Mucosa of rectum (tissue), 2 donors: ENCODE results near the gene POP4.
"Not testable (repeated sequence)": the region's sequence is repeated elsewhere in the genome, so short reads cannot be mapped to it uniquely, and the experiment has no call there.

ENCODE experiments used
- H3K27ac ChIP-seq, 2 donors: one replicate each; pipeline ENCODE4 v1.7.0; 2013; ENCODE audit warnings: inconsistent platforms in 2 of 2, low read depth in 2 of 2, low read length in 2 of 2
- H3K27me3 ChIP-seq, 2 donors: one replicate each; pipeline ENCODE4 v1.7.0; 2013; ENCODE audit warnings: low read length in 2 of 2; ENCODE audit not compliant: control insufficient read depth in 2 of 2, insufficient read depth in 2 of 2
- H3K36me3 ChIP-seq, 2 donors: one replicate each; pipeline ENCODE4 v1.7.0; 2013; ENCODE audit warnings: low read length in 2 of 2; ENCODE audit not compliant: control insufficient read depth in 2 of 2, insufficient read depth in 2 of 2
- H3K4me1 ChIP-seq, 2 donors: one replicate each; pipeline ENCODE4 v1.7.0; 2013; ENCODE audit warnings: low read length in 2 of 2, mild to moderate bottlenecking in 1 of 2; ENCODE audit not compliant: control insufficient read depth in 2 of 2, insufficient read depth in 2 of 2
- H3K4me3 ChIP-seq, 2 donors: one replicate each; pipeline ENCODE4 v1.7.0; 2013; ENCODE audit warnings: low read length in 2 of 2
- H3K9ac ChIP-seq, 2 donors: one replicate each; pipeline ENCODE4 v1.7.0; 2013; ENCODE audit warnings: low read length in 2 of 2, low read depth in 1 of 2, mild to moderate bottlenecking in 1 of 2
- H3K9me3 ChIP-seq, 2 donors: one replicate each; pipeline ENCODE4 v1.7.0; 2013; ENCODE audit warnings: low read length in 2 of 2; ENCODE audit not compliant: control insufficient read depth in 2 of 2
- donor health status: healthy.
- donor health status: Normal muscosa, but diverticular disease.

Gene POP4

DNA sequence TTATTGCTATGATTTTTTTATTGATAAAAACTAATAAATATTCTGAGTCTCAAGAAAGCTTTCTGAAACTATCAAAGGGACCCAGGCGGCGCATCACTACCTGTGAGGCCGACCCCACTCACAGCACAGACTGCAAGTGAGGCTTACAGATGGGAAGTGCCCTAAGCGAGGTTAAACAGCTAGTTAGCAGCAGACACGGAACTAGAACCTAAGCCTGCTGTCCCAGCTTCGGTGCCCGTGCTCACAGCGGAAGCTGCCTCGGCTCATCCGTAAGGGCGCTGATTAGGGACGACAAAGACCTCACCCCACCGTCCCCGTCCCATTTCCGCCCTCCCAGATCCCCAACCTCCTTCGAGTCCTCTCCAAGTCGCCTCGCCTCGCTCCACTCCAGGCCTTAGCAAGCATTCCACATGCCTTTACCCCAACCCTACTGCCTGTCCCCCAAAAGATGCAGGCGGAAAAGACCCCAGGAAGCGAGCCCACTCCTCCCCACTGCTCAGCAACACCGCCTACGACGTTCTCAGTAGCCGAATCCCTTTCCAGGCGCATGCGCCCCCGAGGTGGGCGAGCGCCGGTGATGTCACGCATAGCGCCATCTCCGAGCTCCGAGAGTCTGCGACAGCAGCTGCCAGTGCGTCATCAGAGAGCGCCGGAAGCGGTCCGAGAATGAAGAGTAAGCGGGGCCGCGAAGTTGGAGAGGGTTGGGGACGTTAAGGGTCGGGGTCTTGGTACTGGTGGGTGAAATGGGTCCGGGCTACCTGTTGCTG, at the start of gene POP4:
Gene POP4, plus strand, starts transcription at position 631 of the 767 bp plus-strand sequence. Its CDS starts 36 bp downstream, at position 667.
- Histone ChIP-seq H3K27me3 (no peaks in the 10 kb centered on the region), H3K9me3 (no peaks in the 10 kb centered on the region), H3K36me3 (peaks cover 9 to 13% of the 10 kb centered on the region in 2 donors), H3K27ac (peak within 1 kb of the TSS; percentile 93 to 98), H3K9ac (peak within 1 kb of the TSS; percentile 98 to 100), H3K4me3 (peak within 1 kb of the TSS; percentile 97 to 100), H3K4me1 (peaks cover 6 to 10% of the 10 kb centered on the region in 2 donors)

GRCh38 chr19:29559110-29559509, 47.0 kb upstream of the POP4 start:
- H3K4me3 ChIP-seq, H3K9me3 ChIP-seq, H3K27me3 ChIP-seq, H3K27ac ChIP-seq, H3K36me3 ChIP-seq, H3K9ac ChIP-seq, H3K4me1 ChIP-seq: not testable (repeated sequence)

GRCh38 chr19:29559743-29560142, 46.3 kb upstream of the POP4 start:
- H3K27ac ChIP-seq = no peak overlapping the region
- H3K4me1 ChIP-seq = no peaks in the 10 kb centered on the region
- H3K9me3 ChIP-seq = no peaks in the 10 kb centered on the region
- H3K4me3 ChIP-seq = no peak overlapping the region
- H3K9ac ChIP-seq = no peak overlapping the region
- no peaks in the 10 kb centered on the region for H3K36me3 ChIP-seq
- no peaks in the 10 kb centered on the region for H3K27me3 ChIP-seq

DNA sequence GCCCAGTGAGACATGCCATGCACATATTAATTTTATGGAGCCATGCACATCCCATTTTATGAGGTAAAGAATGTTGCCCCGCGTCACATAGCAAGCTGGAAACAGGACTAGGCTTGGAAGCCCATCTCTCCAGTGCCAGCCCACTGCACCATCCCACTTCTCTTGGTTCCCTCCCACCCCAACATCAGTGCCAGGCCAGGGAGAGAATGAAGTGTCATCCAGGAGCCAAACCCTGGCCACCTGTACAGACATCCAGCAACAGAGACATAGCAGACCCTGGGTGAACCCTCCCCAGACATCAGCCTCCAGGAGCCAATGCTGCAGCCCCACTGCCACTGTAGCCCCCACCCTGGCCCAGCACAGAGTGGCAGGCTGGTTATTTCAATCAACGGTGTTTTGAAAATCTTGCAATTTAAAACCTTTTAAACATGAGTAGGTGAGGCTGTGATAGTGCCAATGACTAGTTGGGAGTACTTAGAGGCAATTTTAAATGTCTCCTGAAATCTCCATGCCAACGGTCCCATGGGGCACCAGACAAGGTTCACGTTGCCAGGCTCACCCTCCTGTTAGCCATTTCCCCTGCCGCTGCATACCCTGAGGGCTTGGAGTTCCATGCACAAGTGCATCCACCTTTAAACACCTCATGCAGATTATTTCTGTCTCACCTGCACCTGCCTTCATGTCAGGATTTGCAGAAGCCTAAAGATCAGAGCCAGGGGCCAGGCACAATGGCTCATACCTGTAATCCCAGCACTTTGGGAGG, 45.6 kb upstream of the POP4 start:
- Histone ChIP-seq H3K4me3 (no peak overlapping the region), H3K27ac (no peak overlapping the region), H3K36me3 (no peaks in the 10 kb centered on the region), H3K9ac (no peak overlapping the region), H3K9me3 (no peaks in the 10 kb centered on the region), H3K27me3 (no peaks in the 10 kb centered on the region), H3K4me1 (no peaks in the 10 kb centered on the region)

DNA sequence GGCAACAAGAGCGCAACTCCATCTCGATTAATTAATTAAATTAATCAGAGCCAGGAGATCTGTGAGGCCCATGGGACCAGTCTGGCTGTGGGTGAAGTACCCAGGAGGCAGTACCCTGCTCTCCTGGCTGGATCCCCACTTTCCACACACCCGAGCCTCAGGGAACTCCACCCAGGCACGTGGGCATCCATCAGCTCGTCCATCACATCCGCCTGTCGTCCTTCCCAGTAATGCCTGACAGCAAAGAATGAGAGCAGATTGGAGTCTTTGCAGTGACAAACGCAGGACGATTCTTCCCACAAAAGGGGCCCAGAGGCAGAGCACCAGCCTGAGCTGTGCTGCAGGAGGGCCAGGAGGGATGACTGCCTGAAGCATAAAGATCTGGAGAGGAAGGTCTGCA, 44.5 kb upstream of the POP4 start:
- no peak overlapping the region for H3K27ac ChIP-seq
- H3K36me3 ChIP-seq = no peaks in the 10 kb centered on the region
- H3K4me3 ChIP-seq = no peak overlapping the region
- no peaks in the 10 kb centered on the region for H3K4me1 ChIP-seq
- no peaks in the 10 kb centered on the region for H3K9me3 ChIP-seq
- no peaks in the 10 kb centered on the region for H3K27me3 ChIP-seq
- no peak overlapping the region for H3K9ac ChIP-seq

GRCh38 chr19:29562299-29563297, 43.5 kb upstream of the POP4 start:
- no peaks in the 10 kb centered on the region for H3K9me3 ChIP-seq
- no peak overlapping the region for H3K9ac ChIP-seq
- H3K27me3 ChIP-seq = no peaks in the 10 kb centered on the region
- H3K4me1 ChIP-seq = no peaks in the 10 kb centered on the region
- no peaks in the 10 kb centered on the region for H3K36me3 ChIP-seq
- H3K4me3 ChIP-seq = no peak overlapping the region
- no peak overlapping the region for H3K27ac ChIP-seq

GRCh38 chr19:29563486-29564101, 42.5 kb upstream of the POP4 start:
- no peaks in the 10 kb centered on the region for H3K9me3 ChIP-seq
- H3K4me1 ChIP-seq = no peaks in the 10 kb centered on the region
- no peak overlapping the region for H3K9ac ChIP-seq
- no peaks in the 10 kb centered on the region for H3K36me3 ChIP-seq
- no peak overlapping the region for H3K27ac ChIP-seq
- no peaks in the 10 kb centered on the region for H3K27me3 ChIP-seq
- H3K4me3 ChIP-seq = no peak overlapping the region

- no peaks in the 10 kb centered on the region for H3K9me3 ChIP-seq
- H3K9ac ChIP-seq = no peak overlapping the region
- no peaks in the 10 kb centered on the region for H3K36me3 ChIP-seq
- H3K4me3 ChIP-seq = no peak overlapping the region
- no peak overlapping the region for H3K27ac ChIP-seq
- no peaks in the 10 kb centered on the region for H3K27me3 ChIP-seq
- H3K4me1 ChIP-seq = no peaks in the 10 kb centered on the region
Measured at GRCh38 chr19:29564574-29565005, 41.5 kb upstream of the POP4 start.

DNA sequence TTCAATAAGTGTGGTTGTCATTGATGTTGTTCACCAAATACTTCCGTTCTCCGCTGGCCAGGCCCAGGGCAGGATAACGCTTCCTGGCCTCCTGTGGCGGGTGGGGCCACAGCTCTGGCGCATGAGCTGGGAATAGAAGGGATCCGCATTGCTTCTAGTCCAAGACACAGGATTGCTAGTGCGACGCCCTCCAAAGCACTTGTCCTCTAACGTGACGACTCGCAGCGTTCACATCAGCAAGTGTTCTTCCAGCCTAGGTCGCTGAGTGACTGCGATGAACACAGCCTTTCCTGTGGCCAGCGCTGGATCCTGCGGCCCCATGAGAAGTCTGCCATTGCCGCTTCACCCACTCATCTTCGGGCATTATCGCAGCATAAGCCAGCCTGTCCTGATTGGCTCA, 40.9 kb upstream of the POP4 start:
- H3K4me3 ChIP-seq = no peak overlapping the region
- no peaks in the 10 kb centered on the region for H3K4me1 ChIP-seq
- no peaks in the 10 kb centered on the region for H3K9me3 ChIP-seq
- H3K27ac ChIP-seq = no peak overlapping the region
- no peak overlapping the region for H3K9ac ChIP-seq
- H3K36me3 ChIP-seq = no peaks in the 10 kb centered on the region
- no peaks in the 10 kb centered on the region for H3K27me3 ChIP-seq
